ENCODE data around the gene OSGIN1.

Gene OSGIN1

DNA sequence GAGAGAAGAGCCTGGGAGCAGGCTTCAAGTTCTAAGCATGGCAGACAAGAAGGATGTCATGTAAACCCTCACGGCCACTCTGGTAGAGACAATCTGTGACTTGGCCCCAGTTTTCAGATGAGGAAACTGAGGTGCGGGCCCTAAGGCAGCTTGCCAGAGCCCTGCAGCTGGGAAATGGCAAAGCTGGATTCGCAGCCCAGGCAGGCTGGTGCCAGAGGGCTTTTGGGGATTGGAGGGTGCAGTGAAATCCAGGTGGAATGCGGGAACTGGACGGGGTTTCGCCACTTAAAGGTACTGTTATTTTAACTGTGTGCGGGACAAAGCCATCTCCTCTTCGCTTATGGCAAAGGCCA lies 477 bp upstream of the OSGIN1 start:
- Mint-ChIP-seq H3K4me3 (peak overlapping the region in 1 of 3 experiments; percentile 28), H3K27me3 (ENCODE audit: low read depth) (peaks cover 16% of the 10 kb centered on the region), H3K27ac (no peak overlapping the region), H3K4me1 (peaks cover 12% of the 10 kb centered on the region), H3K36me3 (ENCODE audit: low read depth) (no peaks in the 10 kb centered on the region), H3K9me3 (no peaks in the 10 kb centered on the region)
- TF ChIP-seq, protein P1, sequence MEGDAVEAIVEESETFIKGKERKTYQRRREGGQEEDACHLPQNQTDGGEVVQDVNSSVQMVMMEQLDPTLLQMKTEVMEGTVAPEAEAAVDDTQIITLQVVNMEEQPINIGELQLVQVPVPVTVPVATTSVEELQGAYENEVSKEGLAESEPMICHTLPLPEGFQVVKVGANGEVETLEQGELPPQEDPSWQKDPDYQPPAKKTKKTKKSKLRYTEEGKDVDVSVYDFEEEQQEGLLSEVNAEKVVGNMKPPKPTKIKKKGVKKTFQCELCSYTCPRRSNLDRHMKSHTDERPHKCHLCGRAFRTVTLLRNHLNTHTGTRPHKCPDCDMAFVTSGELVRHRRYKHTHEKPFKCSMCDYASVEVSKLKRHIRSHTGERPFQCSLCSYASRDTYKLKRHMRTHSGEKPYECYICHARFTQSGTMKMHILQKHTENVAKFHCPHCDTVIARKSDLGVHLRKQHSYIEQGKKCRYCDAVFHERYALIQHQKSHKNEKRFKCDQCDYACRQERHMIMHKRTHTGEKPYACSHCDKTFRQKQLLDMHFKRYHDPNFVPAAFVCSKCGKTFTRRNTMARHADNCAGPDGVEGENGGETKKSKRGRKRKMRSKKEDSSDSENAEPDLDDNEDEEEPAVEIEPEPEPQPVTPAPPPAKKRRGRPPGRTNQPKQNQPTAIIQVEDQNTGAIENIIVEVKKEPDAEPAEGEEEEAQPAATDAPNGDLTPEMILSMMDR (IDR thresholded peaks at IDR 0.05; ENCODE audit: unreplicated experiment in 3 of 3): no peak

DNA sequence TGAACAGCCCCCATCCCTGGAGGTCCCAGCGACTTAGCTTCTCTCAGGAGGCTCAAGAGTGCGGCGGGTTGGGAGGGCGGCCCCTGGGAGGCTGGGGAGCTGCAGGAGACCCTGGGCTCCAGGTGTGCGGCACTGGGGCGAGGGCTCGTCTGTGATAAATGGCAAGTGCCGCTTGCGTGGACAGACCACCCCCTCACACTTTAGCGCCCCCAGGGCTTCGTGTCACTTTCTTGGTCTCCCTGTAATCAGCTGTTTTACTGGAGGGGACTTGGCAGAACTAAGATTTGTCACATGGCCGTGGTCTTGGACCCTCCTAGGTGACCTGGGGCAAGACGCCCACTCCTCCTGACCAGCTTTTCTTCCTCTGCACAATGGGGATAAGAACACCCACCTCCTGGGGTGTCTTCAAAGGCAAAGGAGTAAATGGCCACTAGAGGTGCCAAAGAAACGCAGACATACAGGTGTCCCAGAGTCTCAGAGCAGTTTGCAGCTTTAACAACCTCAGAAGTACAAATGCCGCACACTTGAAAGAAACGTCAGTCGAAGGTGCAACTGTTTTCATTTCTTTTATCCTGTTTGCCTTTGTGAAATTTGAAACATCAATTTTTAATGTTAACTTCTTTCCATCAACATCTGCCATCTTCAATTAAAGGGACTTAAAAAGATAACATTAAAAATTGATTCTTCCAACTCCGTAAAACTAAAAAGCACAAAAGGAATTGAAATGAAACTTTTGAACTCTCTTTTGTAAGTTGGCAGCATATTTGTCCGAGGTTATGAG lies 946 bp downstream of the OSGIN1 start:
- no peaks in the 10 kb centered on the region for H3K36me3 Mint-ChIP-seq (ENCODE audit: low read depth)
- peak overlapping the region in 2 of 3 experiments; percentile 52 to 59 for H3K27ac Mint-ChIP-seq
- no peaks in the 10 kb centered on the region for H3K9me3 Mint-ChIP-seq
- TF ChIP-seq, protein P1 (IDR thresholded peaks at IDR 0.05; ENCODE audit: unreplicated experiment in 3 of 3): peak in 2 of 3 experiments; percentile 44 to 56
- H3K27me3 Mint-ChIP-seq (ENCODE audit: low read depth): peaks cover 16% of the 10 kb centered on the region
- peak overlapping the region; percentile 76 to 80 (median 78) for H3K4me3 Mint-ChIP-seq
- peaks cover 19% of the 10 kb centered on the region for H3K4me1 Mint-ChIP-seq

DNA sequence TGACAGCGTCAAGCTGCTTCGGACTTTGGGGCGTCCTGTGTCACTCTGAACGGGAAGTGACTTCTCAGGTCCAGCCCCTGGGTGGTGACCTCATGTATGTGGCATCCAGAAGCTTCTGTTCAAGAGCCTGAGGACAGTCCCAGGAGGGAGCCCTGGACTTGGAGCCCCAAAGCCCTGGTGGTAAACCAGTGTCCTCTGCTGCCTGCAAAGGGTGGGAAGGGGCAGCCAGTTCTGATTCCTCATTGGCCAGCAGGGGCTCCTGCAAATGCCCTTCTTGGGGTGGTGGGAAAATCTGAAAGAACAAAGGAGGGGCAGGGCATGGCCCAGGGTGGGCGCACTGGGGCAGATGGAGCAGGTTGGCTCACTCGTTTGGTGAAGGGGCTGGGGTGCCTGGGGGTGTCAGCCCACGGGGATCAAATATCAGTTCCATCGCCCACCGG lies 1.6 kb downstream of the OSGIN1 start:
- Mint-ChIP-seq H3K9me3 (no peaks in the 10 kb centered on the region), H3K27me3 (ENCODE audit: low read depth) (peaks cover 16% of the 10 kb centered on the region), H3K36me3 (ENCODE audit: low read depth) (no peaks in the 10 kb centered on the region), H3K4me3 (peak overlapping the region; percentile 23 to 80 (median 42)), H3K4me1 (peaks cover 19% of the 10 kb centered on the region), H3K27ac (peak overlapping the region in 1 of 3 experiments; percentile 52)
- TF ChIP-seq, protein P1 (IDR thresholded peaks at IDR 0.05; ENCODE audit: unreplicated experiment in 3 of 3): no peak

DNA sequence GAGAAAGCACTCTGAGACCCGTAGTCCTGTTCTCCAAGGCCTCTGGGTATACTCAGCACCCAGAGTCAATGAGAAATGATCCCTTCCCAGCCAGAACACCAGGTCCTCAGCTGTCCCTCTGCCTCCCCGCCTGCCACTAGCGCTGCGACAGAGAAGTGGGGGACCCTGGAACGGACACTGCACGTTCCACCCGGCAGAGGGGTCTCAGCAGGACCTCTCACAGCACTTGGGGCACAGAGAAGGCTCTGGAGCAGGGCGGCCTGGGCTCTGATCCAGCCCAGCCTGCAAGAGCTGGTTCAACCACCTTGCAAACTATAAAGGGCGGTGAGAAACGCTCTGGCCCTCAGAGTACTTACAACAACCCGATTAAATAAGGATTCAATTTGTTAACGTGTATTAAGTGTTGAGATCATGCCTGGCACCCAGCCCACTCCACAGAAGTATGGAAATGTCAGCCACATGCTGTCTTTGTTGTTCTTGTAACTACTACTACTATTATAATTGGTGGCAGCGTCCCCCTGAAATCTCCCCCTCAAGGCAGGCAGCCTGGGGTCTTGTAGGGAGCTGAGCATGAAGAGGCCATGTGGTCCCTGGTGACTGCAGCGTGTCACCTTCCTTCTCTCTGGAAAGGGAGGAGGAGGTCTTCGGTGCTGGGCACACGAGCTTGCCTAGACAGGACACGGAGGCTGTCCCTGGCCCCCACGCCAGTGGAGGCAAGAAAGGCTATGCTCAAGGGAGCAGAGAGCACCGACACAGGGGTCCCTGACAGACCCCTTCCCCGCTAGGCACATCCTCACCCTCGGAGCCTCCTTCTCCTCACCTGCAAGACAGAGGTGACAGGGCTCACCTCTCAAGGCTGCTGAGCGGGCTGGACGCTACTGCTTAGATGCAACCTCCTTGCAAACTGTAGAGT lies 2.4 kb downstream of the OSGIN1 start:
- no peaks in the 10 kb centered on the region for H3K9me3 Mint-ChIP-seq
- peaks cover 19% of the 10 kb centered on the region for H3K4me1 Mint-ChIP-seq
- H3K27ac Mint-ChIP-seq: no peak overlapping the region
- TF ChIP-seq, protein P1 (IDR thresholded peaks at IDR 0.05; ENCODE audit: unreplicated experiment in 3 of 3): no peak
- peaks cover 16% of the 10 kb centered on the region for H3K27me3 Mint-ChIP-seq (ENCODE audit: low read depth)
- H3K36me3 Mint-ChIP-seq (ENCODE audit: low read depth): no peaks in the 10 kb centered on the region
- H3K4me3 Mint-ChIP-seq: no peak overlapping the region

DNA sequence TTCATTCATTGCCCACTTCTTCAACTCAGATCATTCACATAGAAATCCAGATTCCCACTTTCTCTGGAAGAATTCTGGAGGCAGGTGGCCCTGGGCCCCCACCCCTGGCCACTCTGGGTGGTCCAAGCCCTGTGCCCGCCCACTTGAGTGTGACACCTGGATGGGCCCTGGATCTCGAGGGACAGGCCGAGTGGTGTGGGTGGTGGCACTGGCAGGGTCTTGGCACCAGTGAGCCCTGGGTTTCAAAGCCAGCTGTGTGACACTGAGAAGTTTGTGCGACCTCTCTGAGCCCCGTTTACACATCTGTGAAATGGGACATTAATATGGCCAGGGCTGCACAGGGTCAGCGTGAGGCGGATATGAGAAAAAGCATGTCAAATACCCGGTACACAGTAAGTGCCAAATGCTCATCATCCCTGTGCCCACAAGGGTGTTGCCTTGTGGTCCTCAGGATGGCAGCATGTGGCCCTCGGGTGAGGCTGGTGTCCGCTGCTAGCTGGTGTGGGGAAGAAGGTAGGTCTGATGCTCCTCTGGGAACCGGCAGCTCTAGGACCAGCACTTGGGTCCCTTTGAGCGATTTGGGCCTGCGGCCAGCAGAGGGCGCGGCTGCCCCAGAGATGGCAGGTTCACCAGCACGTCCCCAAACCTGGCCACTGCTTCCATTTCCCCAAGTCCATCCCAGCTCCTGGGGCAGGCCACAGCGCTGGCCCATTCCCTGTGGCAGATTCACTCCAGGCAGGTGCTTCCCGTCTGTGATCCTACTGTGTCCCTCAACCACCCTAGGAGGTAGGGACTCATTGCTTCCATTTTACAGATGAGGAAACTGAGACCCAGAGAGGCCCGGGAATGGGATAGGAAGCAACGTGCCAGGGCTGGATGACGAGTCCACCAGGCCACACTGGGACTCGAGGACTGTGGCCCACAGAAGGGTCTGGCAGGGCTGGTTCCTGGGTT lies 3.6 kb downstream of the OSGIN1 start:
- H3K4me3 Mint-ChIP-seq: no peak overlapping the region
- peaks cover 16% of the 10 kb centered on the region for H3K27me3 Mint-ChIP-seq (ENCODE audit: low read depth)
- H3K9me3 Mint-ChIP-seq: no peaks in the 10 kb centered on the region
- H3K27ac Mint-ChIP-seq: no peak overlapping the region
- H3K4me1 Mint-ChIP-seq: peaks cover 19% of the 10 kb centered on the region
- TF ChIP-seq, protein P1 (IDR thresholded peaks at IDR 0.05; ENCODE audit: unreplicated experiment in 3 of 3): peak; percentile 79 to 86 (median 80)
- no peaks in the 10 kb centered on the region for H3K36me3 Mint-ChIP-seq (ENCODE audit: low read depth)
